ENCODE data around the gene ETV4. TPM values are rescaled to one million over a fixed set of nuclear protein-coding genes. Genes with fewer than 3 reads are reported as not detected.

ETV4 gene
- total RNA-seq, 2 experiments from 2014 or later = 5.0 to 5.4 TPM

DNA sequence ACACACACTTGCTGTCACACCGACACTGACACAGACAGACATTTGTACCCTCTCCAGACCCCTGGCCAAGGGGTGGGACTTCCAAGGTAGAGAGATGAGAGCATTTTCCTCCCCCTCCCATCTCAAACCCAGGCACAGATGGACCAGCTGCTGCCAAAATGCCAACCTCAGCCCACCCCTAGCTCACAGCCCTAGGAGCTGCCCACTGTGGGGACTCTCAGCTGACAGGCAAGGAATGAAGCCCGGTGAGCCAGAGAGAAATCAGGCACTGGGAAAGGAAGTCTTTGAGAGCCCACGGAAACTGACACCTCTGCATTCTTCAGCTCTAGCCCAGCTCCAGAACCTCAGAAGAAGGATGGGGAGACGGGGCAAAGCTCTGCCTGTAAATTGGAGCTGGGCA lies 2.8 kb downstream of the ETV4 start:
- TF ChIP-seq, protein P1, sequence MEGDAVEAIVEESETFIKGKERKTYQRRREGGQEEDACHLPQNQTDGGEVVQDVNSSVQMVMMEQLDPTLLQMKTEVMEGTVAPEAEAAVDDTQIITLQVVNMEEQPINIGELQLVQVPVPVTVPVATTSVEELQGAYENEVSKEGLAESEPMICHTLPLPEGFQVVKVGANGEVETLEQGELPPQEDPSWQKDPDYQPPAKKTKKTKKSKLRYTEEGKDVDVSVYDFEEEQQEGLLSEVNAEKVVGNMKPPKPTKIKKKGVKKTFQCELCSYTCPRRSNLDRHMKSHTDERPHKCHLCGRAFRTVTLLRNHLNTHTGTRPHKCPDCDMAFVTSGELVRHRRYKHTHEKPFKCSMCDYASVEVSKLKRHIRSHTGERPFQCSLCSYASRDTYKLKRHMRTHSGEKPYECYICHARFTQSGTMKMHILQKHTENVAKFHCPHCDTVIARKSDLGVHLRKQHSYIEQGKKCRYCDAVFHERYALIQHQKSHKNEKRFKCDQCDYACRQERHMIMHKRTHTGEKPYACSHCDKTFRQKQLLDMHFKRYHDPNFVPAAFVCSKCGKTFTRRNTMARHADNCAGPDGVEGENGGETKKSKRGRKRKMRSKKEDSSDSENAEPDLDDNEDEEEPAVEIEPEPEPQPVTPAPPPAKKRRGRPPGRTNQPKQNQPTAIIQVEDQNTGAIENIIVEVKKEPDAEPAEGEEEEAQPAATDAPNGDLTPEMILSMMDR (IDR thresholded peaks at IDR 0.05) = no peak
- peaks cover 30% of the 10 kb centered on the region for H3K27me3 Mint-ChIP-seq
- no peaks in the 10 kb centered on the region for H3K9me3 Mint-ChIP-seq
- no peak overlapping the region for H3K4me3 Mint-ChIP-seq
- no peaks in the 10 kb centered on the region for H3K36me3 Mint-ChIP-seq (ENCODE audit: low read depth)
- DNase-seq (no peak), ATAC-seq (no peak)
- peaks cover 21% of the 10 kb centered on the region for H3K4me1 Mint-ChIP-seq (ENCODE audit: low read depth)
- ChIA-PET CTCF (interaction anchor here (1.1 to 1.3 kb wide), 3 partner anchors 13 to 60 kb away, joined by 3 to 5 read pairs (median 3); partner anchors contain the start of gene DHX8), POLR2A (interaction anchor here (0.6 kb wide), 1 partner anchor 59 kb away, joined by 3 read pairs; the partner anchor contains the start of gene DHX8)
- H3K27ac Mint-ChIP-seq = no peak overlapping the region
- intact Hi-C loops (cut with micrococcal nuclease) = no loop called here

DNA sequence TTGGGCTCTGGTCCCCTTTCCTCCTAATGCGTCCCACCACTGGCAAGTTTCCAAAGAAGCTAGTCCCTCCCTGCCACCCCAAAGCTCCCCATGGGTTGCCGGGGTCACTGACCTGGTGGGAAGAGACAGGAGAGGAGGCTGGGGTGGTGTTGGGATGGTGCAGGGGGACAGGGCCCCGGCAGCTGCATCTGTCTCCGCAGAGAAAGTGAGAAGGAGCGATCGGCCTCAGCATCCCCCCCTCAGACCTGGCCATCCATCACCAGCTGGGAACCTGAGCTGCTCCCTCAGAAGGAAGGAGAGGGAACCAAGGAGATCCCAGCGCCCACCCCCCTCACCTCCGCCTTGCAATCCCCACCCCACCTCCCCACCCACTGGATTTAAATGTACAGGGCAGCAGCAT lies 3.3 kb downstream of the ETV4 start:
- H3K27ac Mint-ChIP-seq = no peak overlapping the region
- CTCF ChIA-PET = interaction anchor here (1.2 to 1.3 kb wide), 2 partner anchors 20 to 59 kb away, joined by 3 to 5 read pairs; partner anchors contain the start of gene DHX8
- intact Hi-C loops (cut with micrococcal nuclease) = no loop called here
- POLR2A ChIA-PET = no interaction called here
- H3K36me3 Mint-ChIP-seq (ENCODE audit: low read depth) = no peaks in the 10 kb centered on the region
- H3K9me3 Mint-ChIP-seq = no peaks in the 10 kb centered on the region
- H3K4me1 Mint-ChIP-seq (ENCODE audit: low read depth) = peaks cover 21% of the 10 kb centered on the region
- TF ChIP-seq, protein P1 (IDR thresholded peaks at IDR 0.05) = no peak
- no peak overlapping the region for H3K4me3 Mint-ChIP-seq
- no peak for ATAC-seq
- H3K27me3 Mint-ChIP-seq = peaks cover 27% of the 10 kb centered on the region
- DNase-seq = no peak

DNA sequence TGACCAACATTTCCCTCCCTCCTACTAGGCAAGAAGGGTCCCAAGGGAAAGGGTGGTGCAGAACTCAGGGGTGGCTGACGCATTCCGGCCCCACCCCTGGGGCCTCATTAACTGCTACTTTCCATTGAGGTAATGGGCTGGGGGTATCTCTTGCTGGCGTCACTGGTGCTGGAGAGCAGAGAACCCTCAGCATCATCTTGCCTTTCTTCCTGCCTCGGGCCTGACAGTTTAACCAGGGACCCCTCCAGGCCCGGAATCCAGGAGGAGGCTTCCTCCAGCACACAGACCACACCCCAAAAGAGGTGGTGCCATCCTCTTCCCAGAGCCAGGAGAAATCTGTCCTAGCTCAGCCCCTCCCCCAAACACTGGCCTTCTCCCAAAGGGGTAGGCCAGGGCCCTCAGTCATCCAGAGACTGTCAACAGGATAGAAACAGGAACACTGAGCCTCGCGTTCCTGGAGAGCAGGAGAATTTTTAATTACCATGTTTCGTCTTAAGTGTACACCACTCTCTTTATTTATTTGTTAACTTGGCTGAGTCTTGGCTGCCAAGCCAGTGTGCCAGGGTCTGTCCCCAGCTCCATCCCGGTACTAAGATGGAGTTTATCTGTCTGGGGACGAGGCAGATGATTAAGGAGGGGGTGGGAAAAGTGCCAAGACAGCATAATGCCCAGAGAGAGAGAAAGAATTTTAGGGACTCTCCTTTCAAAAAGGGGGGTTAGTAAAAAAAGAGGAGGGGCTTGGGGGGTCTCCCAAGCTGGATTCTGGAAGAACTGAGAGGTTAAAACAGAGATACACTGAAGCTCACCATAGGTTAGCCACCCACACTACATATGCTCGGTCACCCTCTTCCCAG lies 5.1 kb downstream of the ETV4 start:
- TF ChIP-seq, protein P1 (IDR thresholded peaks at IDR 0.05) = no peak
- no peak for DNase-seq
- intact Hi-C loops (cut with micrococcal nuclease) = no loop called here
- no peak overlapping the region for H3K27ac Mint-ChIP-seq
- ChIA-PET POLR2A (no interaction called here), CTCF (interaction anchor here (0.8 kb wide), 1 partner anchor 133 kb away, joined by 5 read pairs; no protein-coding TSS in a partner anchor)
- H3K36me3 Mint-ChIP-seq (ENCODE audit: low read depth) = no peaks in the 10 kb centered on the region
- no peak overlapping the region for H3K4me3 Mint-ChIP-seq
- peaks cover 20% of the 10 kb centered on the region for H3K27me3 Mint-ChIP-seq
- ATAC-seq = no peak
- peaks cover 14% of the 10 kb centered on the region for H3K4me1 Mint-ChIP-seq (ENCODE audit: low read depth)
- no peaks in the 10 kb centered on the region for H3K9me3 Mint-ChIP-seq

DNA sequence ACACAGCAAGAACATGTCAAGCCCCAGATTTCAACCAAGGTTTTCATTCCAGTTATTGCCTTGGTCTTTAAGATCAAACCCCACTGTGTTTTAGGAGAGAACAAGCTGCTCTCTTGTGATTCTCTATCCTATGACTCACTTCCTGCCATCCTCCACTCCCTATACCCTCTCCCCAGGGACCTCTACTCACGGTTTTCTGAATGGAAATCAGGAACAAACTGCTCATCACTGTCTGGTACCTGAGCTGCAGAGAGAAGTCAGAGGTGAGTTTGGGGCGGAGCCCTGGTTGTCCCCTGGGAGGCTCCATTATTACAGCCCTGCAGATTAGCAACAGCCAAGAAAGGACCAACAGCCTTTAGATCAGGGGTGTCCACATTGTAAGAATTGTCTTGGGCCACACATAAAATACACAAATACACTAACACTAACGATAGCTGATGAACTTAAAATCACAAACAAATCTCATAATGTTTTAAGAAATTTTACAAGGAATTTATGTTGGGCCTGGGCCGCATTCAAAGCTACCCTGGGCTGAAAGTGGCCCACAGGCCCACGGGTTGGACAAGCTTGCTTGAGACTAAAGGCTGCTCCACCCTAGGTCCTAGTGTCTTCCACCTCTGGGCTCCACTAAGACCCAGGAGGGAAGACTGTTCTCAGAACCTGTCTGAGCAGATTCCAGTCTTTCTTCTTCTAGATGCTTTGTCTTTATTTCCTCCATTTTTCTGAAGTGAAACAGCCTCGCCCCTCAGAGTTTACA lies 9.7 kb downstream of the ETV4 start:
- TF ChIP-seq, protein P1 (IDR thresholded peaks at IDR 0.05) = no peak
- DNase-seq (no peak), ATAC-seq (no peak)
- Mint-ChIP-seq H3K9me3 (no peaks in the 10 kb centered on the region), H3K27ac (no peak overlapping the region), H3K4me3 (no peak overlapping the region), H3K4me1 (ENCODE audit: low read depth) (peaks cover 7% of the 10 kb centered on the region), H3K27me3 (no peaks in the 10 kb centered on the region), H3K36me3 (ENCODE audit: low read depth) (no peaks in the 10 kb centered on the region)
- POLR2A ChIA-PET = no interaction called here
- CTCF ChIA-PET = no interaction called here
- intact Hi-C loops (cut with micrococcal nuclease) = no loop called here

DNA sequence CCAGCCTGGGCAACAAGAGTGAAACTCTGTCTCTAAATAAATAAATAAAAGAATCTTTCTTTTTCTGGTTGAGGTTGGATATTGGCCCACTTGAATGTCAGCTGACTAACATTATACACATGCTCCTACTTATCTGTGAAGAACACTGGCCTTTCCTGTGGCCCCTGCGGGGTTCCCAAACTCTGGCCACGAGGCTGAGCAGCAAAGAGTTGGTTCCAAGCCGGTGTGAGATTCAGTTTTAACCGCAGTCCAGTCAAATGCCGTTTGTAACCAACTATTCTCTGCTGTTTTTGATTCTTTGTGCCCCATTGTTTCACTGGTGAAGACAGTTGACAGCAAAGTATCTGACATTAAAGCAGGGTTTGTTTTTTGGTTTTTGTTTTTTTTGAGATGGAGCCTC lies 11.2 kb downstream of the ETV4 start:
- CTCF ChIA-PET = no interaction called here
- no peak overlapping the region for H3K4me3 Mint-ChIP-seq
- TF ChIP-seq, protein P1 (IDR thresholded peaks at IDR 0.05) = no peak
- intact Hi-C loops (cut with micrococcal nuclease) = no loop called here
- peaks cover 7% of the 10 kb centered on the region for H3K4me1 Mint-ChIP-seq (ENCODE audit: low read depth)
- no peaks in the 10 kb centered on the region for H3K9me3 Mint-ChIP-seq
- ATAC-seq = no peak
- no peaks in the 10 kb centered on the region for H3K27me3 Mint-ChIP-seq
- POLR2A ChIA-PET = no interaction called here
- no peak overlapping the region for H3K27ac Mint-ChIP-seq
- no peak for DNase-seq
- no peaks in the 10 kb centered on the region for H3K36me3 Mint-ChIP-seq (ENCODE audit: low read depth)
